Karpas-422 (cell line): ENCODE measurements around the gene CD300A. TPM values are rescaled to one million over a fixed set of nuclear protein-coding genes. Genes with fewer than 3 reads are reported as not detected.

Experiments used
- DNase-seq: peaks from one replicate; pipeline ENCODE4 v3.0.0-alpha.2; 2015
- H2AFZ ChIP-seq: fragments of 200-600 bp; sonication (generic); 2 replicates; pipeline ENCODE4 v1.6.1; 2014; ENCODE audit warnings: antibody characterized with exemption, low read length, mixed read lengths
- H3K27ac ChIP-seq: fragments of 200-600 bp; sonication (generic); 2 replicates; pipeline ENCODE4 v1.5.1; 2014; ENCODE audit warnings: mild to moderate bottlenecking, low read length, moderate library complexity
- H3K27me3 ChIP-seq: fragments of 200-600 bp; sonication (generic); 2 replicates; pipeline ENCODE4 v1.6.1; 2014; ENCODE audit warnings: low read length, mixed read lengths
- H3K36me3 ChIP-seq: fragments of 200-600 bp; sonication (generic); 2 replicates; pipeline ENCODE4 v1.6.1; 2014; ENCODE audit warnings: low read length, mixed read lengths; ENCODE audit not compliant: insufficient read depth
- H3K4me1 ChIP-seq: fragments of 200-600 bp; sonication (generic); 2 replicates; pipeline ENCODE4 v1.6.1; 2014; ENCODE audit warnings: mild to moderate bottlenecking, low read length, mixed read lengths
- H3K4me2 ChIP-seq: fragments of 200-600 bp; sonication (generic); 2 replicates; pipeline ENCODE4 v1.6.1; 2014; ENCODE audit warnings: low read length, low read depth, mild to moderate bottlenecking; ENCODE audit not compliant: poor library complexity, severe bottlenecking
- H3K4me3 ChIP-seq: fragments of 200-600 bp; sonication (generic); 2 replicates; pipeline ENCODE4 v1.5.1; 2014; ENCODE audit warnings: mild to moderate bottlenecking, antibody characterized with exemption, low read length, mixed read lengths
- H3K79me2 ChIP-seq: fragments of 200-600 bp; sonication (generic); 2 replicates; pipeline ENCODE4 v1.6.1; 2014; ENCODE audit warnings: mild to moderate bottlenecking, low read length, mixed read lengths
- H3K9ac ChIP-seq: fragments of 200-600 bp; sonication (generic); 2 replicates; pipeline ENCODE4 v1.6.0; 2014; ENCODE audit warnings: low read length
- H3K9me2 ChIP-seq: fragments of 200-600 bp; sonication (generic), shearing (Covaris generic); replicated peaks from 2 replicates; pipeline ENCODE4 v1.6.0; 2014; ENCODE audit warnings: mild to moderate bottlenecking, low read length, moderate library complexity; ENCODE audit not compliant: insufficient read depth
- H3K9me3 ChIP-seq: fragments of 300-700, 200-600 bp; sonication (generic); 2 replicates; pipeline ENCODE4 v1.6.1; 2014; ENCODE audit warnings: low read length, mixed read lengths
- H4K20me1 ChIP-seq: fragments of 200-600 bp; sonication (generic); 2 replicates; pipeline ENCODE4 v1.6.1; 2014; ENCODE audit warnings: mild to moderate bottlenecking, antibody characterized with exemption, low read length, low read depth; ENCODE audit not compliant: insufficient read depth
- total RNA-seq: library from RNA; depleted of rRNA; stranded (reverse); fragments of >200 nt; shearing (Covaris generic); gene quantifications from 2 replicates; pipeline ENCODE4 v1.2.3, GENCODE V29; 2014; ENCODE audit warnings: low replicate concordance

Gene CD300A
- total RNA-seq, 1 experiment from 2014 or later: not detected

DNA sequence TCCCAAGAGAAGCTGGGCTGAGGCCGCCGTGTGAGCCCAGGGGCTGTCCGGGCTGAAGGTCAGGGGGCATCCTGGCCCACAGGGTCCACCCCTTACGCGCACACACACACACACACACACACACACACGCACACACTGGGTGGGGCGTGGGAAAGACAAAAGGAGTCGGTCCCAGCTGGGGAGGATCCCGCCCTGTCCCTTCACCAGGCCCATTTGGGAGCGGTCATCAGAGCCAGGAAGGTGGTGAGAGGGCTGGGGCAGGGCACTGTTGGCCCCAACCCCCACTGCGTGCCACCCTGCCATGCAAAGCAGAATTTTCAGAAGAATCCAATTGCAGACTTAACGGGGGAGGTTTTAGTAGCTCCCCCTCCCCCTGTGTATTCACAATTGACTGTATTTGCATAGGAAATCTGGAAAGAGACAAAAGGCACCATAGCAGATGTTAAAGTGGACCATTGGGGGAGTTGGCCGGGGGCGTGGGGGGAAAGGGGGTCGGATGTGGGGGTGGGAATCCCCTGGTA lies 11.3 kb upstream of the CD300A start:
- Histone ChIP-seq H2AFZ (no peak overlapping the region), H3K4me2 (no peak overlapping the region)

DNA sequence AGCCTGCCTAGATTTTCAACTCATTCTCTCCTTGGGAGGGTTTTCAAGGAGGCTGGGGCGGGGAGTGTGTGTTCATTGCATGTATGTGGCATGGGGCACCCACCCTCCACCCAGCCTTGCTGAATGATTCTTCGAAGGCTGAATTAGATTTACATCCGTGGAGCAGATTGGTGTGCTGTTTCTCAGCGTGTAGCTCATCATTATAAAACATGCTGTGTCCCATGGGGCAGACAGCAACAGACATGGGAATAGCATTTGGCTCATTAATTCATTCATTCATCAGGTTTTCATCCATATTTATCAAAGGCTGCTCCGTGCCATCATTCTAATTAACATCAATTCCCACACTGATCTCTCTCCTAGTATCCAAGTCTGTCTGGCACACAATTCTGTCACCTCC lies 10.6 kb upstream of the CD300A start:
- no peak overlapping the region for H3K9ac ChIP-seq
- H3K9me3 ChIP-seq: no peaks in the 10 kb centered on the region
- H2AFZ ChIP-seq: no peak overlapping the region
- no peaks in the 10 kb centered on the region for H3K9me2 ChIP-seq
- no peaks in the 10 kb centered on the region for H3K36me3 ChIP-seq
- H4K20me1 ChIP-seq: no peaks in the 10 kb centered on the region
- no peak overlapping the region for H3K4me2 ChIP-seq
- H3K4me1 ChIP-seq: no peaks in the 10 kb centered on the region
- H3K27ac ChIP-seq: no peak overlapping the region
- no peaks in the 10 kb centered on the region for H3K27me3 ChIP-seq
- no peaks in the 10 kb centered on the region for H3K79me2 ChIP-seq
- DNase-seq: no peak
- H3K4me3 ChIP-seq: no peak overlapping the region

More for the DNA sequence above, 11.3 kb upstream of the CD300A start:
- no peak for DNase-seq
- Histone ChIP-seq H3K9me3 (no peaks in the 10 kb centered on the region), H3K9ac (no peak overlapping the region), H3K4me1 (no peaks in the 10 kb centered on the region), H3K9me2 (no peaks in the 10 kb centered on the region), H4K20me1 (no peaks in the 10 kb centered on the region), H3K4me3 (no peak overlapping the region), H3K27me3 (no peaks in the 10 kb centered on the region), H3K27ac (no peak overlapping the region), H3K36me3 (no peaks in the 10 kb centered on the region), H3K79me2 (no peaks in the 10 kb centered on the region)

DNA sequence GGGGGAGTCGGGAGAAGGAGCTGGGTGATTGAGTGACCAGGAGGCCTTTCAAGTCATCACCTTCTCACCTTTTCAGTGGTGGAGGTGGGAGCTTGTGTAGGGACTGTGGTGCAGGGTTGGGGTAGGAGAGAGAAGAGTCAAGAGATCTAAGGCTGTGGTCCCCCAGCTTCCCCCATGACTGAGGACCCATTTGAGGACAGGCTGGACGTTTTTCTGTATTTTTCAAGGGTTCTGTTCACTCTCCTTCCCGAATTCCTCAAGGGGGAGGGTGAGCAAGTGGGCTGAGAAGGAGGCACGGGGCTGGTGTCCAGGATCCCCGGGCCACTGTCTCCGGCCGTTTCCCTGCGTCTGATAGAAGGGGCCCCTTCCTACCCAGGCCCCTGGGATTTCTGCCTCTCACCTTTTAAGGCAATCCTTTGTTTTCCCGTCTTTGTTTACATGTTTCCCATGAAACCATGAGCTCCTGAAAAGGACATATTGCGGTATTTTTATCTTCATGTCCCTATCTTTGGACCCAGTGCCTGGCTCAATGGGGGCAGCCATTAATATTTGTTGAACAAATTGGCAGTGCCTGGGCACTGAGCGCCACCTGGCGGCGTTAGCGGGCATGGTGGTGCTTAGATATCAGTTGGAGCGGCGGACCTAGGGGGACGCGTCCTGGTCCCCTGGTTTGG lies 9.2 kb upstream of the CD300A start:
- peak; percentile 86 for DNase-seq
- Histone ChIP-seq H3K27ac (no peak overlapping the region), H3K4me3 (no peak overlapping the region), H3K9me3 (no peaks in the 10 kb centered on the region), H2AFZ (no peak overlapping the region), H3K36me3 (no peaks in the 10 kb centered on the region), H3K4me2 (no peak overlapping the region), H3K9me2 (no peaks in the 10 kb centered on the region), H4K20me1 (no peaks in the 10 kb centered on the region), H3K4me1 (no peaks in the 10 kb centered on the region), H3K27me3 (no peaks in the 10 kb centered on the region), H3K9ac (no peak overlapping the region), H3K79me2 (no peaks in the 10 kb centered on the region)

DNA sequence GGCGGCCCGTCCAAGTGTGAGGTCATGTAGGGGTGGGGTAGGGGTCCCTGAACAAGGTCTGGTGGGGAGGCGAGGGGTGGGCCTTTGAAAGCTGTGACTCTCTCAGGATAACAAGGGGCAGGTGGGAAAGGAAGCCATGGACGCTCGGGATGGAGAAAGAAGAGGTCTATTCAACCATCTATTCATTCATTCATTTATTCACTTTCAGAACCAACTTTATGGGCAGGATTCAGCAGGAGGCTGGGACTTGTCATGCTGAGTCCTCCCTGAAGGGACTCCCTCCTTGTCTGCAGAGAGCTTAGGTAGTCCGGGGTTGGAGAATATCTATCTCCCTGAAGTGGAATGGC lies 8.6 kb upstream of the CD300A start:
- H2AFZ ChIP-seq: no peak overlapping the region
- no peaks in the 10 kb centered on the region for H4K20me1 ChIP-seq
- no peak overlapping the region for H3K9ac ChIP-seq
- no peaks in the 10 kb centered on the region for H3K79me2 ChIP-seq
- no peak overlapping the region for H3K4me3 ChIP-seq
- H3K9me3 ChIP-seq: no peaks in the 10 kb centered on the region
- no peak overlapping the region for H3K4me2 ChIP-seq
- no peak overlapping the region for H3K27ac ChIP-seq
- no peaks in the 10 kb centered on the region for H3K4me1 ChIP-seq
- H3K36me3 ChIP-seq: no peaks in the 10 kb centered on the region
- H3K9me2 ChIP-seq: no peaks in the 10 kb centered on the region
- DNase-seq: no peak
- no peaks in the 10 kb centered on the region for H3K27me3 ChIP-seq

DNA sequence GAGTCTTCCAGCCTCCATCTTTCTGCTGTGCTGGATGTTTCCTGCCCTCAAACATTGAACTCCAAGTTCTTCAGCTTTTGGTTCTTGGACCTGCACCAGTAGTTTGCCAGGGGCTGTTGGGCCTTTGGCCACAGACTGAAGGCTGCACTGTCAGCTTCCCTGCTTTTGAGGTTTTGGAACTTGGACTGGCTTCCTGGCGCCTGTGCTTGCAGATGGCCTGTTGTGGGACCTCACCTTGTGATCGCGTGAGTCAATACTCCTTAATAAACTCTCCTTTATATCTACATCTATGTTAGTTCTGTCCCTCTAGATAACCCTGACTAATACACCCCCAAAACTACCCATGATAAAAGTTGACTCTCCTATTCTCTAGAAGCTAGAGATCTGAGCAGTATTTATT lies 7.6 kb upstream of the CD300A start:
- no peaks in the 10 kb centered on the region for H3K27me3 ChIP-seq
- no peaks in the 10 kb centered on the region for H3K79me2 ChIP-seq
- no peak overlapping the region for H2AFZ ChIP-seq
- no peak overlapping the region for H3K4me3 ChIP-seq
- no peaks in the 10 kb centered on the region for H3K4me1 ChIP-seq
- H3K9me3 ChIP-seq: no peaks in the 10 kb centered on the region
- no peak overlapping the region for H3K9ac ChIP-seq
- no peak overlapping the region for H3K4me2 ChIP-seq
- no peak overlapping the region for H3K27ac ChIP-seq
- no peaks in the 10 kb centered on the region for H3K36me3 ChIP-seq
- H4K20me1 ChIP-seq: no peaks in the 10 kb centered on the region
- H3K9me2 ChIP-seq: no peaks in the 10 kb centered on the region
- DNase-seq: no peak

DNA sequence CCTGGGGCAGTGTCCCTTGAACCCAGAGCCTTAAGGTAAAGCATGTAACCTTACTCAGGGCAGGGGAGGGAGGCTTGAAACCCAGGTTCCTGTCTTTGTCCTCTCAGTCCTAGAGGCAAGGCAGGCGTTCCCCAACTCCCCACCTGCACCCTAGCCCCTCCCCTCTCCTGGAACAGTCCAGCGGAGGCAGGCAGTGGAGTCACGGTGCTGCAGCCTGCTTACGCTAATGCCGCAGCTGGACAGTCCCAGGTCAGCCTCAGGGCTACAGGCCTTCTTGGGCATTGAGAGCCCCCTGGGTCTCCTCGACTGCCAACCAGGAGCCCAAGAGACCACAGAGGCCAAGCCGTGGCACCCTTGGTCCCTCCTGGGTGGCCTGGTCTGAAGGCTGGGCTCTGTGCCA lies 6.8 kb upstream of the CD300A start:
- no peak overlapping the region for H3K4me2 ChIP-seq
- H3K79me2 ChIP-seq: no peaks in the 10 kb centered on the region
- no peak overlapping the region for H3K4me3 ChIP-seq
- DNase-seq: no peak
- H3K4me1 ChIP-seq: no peaks in the 10 kb centered on the region
- no peak overlapping the region for H2AFZ ChIP-seq
- no peaks in the 10 kb centered on the region for H4K20me1 ChIP-seq
- no peaks in the 10 kb centered on the region for H3K36me3 ChIP-seq
- no peaks in the 10 kb centered on the region for H3K27me3 ChIP-seq
- H3K27ac ChIP-seq: no peak overlapping the region
- no peaks in the 10 kb centered on the region for H3K9me2 ChIP-seq
- H3K9me3 ChIP-seq: no peaks in the 10 kb centered on the region
- no peak overlapping the region for H3K9ac ChIP-seq

DNA sequence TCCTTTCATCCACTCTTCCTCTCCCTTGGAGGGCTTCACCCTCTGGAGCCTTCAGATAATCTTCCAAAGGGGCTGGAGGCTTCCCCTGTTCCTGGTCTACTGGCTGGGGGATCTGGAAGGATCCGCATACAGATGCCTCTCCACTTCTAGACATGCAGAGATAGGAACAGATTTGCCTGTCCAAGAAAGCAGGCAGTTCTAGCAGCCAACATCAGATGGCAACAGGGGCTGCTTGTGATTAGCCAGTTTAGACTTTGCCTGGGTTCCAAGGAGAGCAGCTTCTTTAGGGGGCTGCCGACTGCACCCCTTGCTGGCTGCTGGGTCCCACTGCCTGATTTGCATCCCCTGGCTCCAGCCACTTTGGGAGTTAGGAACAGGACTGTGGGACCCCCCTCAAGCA lies 6.2 kb upstream of the CD300A start:
- no peaks in the 10 kb centered on the region for H3K36me3 ChIP-seq
- H3K9me3 ChIP-seq: no peaks in the 10 kb centered on the region
- H3K4me1 ChIP-seq: no peaks in the 10 kb centered on the region
- H2AFZ ChIP-seq: no peak overlapping the region
- no peak overlapping the region for H3K4me2 ChIP-seq
- no peaks in the 10 kb centered on the region for H3K9me2 ChIP-seq
- no peak for DNase-seq
- H3K79me2 ChIP-seq: no peaks in the 10 kb centered on the region
- no peaks in the 10 kb centered on the region for H3K27me3 ChIP-seq
- H3K9ac ChIP-seq: no peak overlapping the region
- H3K4me3 ChIP-seq: no peak overlapping the region
- no peaks in the 10 kb centered on the region for H4K20me1 ChIP-seq
- H3K27ac ChIP-seq: no peak overlapping the region

DNA sequence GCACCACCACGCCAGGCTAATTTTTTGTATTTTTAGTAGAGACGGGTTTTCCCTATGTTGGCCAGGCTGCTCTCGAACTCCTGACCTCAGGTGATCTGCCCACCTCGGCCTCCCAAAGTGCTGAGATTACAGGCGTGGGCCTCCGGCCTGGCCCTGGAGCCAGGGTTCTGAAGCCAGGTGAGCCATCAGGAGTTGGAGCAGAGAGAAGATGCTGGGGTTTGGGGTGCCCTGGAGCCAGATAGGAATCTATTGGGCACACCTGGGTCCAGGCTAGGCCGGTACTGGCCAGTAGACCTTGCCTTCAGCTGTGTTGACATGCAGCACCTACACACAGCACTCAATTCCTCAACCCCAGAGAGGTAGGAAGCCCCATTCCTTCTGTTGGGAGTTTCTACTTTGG lies 5.4 kb upstream of the CD300A start:
- no peaks in the 10 kb centered on the region for H3K79me2 ChIP-seq
- no peaks in the 10 kb centered on the region for H3K9me2 ChIP-seq
- H3K4me3 ChIP-seq: no peak overlapping the region
- H3K9me3 ChIP-seq: no peaks in the 10 kb centered on the region
- H2AFZ ChIP-seq: no peak overlapping the region
- no peak for DNase-seq
- H3K27me3 ChIP-seq: no peaks in the 10 kb centered on the region
- H3K9ac ChIP-seq: no peak overlapping the region
- H3K4me1 ChIP-seq: no peaks in the 10 kb centered on the region
- no peaks in the 10 kb centered on the region for H4K20me1 ChIP-seq
- H3K36me3 ChIP-seq: no peaks in the 10 kb centered on the region
- no peak overlapping the region for H3K27ac ChIP-seq
- no peak overlapping the region for H3K4me2 ChIP-seq
